ENCODE results near the gene ITIH4.

- TF ChIP-seq GATA2 (IDR thresholded peaks at IDR 0.05; ENCODE audit: low read depth, low read length) (no peak), GATA3 (IDR thresholded peaks at IDR 0.05; ENCODE audit: low read depth, low read length) (no peak)
Measured at GRCh38 chr3:52857864-52858263, 27.4 kb upstream of the ITIH4 start.

All from SH-SY5Y (cell line).